BE2C (cell line): ENCODE results near the gene DMAC2.

Experiments
- DNase-seq: peaks from one replicate; pipeline ENCODE4 v3.0.0-alpha.2; 2020
- H3K27me3 ChIP-seq: fragments of 250-450 bp; sonication (Bioruptor Pico); 2 replicates; pipeline ENCODE4 v1.5.1; 2020; ENCODE audit warnings: mild to moderate bottlenecking
- H3K36me3 ChIP-seq: fragments of 250-450 bp; sonication (Bioruptor Pico); 2 replicates; pipeline ENCODE4 v1.5.1; 2020; ENCODE audit warnings: mild to moderate bottlenecking
- H3K4me1 ChIP-seq: fragments of 250-450 bp; sonication (Bioruptor Pico); 2 replicates; pipeline ENCODE4 v1.5.1; 2020
- H3K4me3 ChIP-seq: 2 replicates; pipeline ENCODE4 v1.5.1; 2011; ENCODE audit warnings: low read depth, low read length
- H3K9me3 ChIP-seq: fragments of 250-450 bp; sonication (Bioruptor Pico); 2 replicates; pipeline ENCODE4 v1.5.1; 2020
- TF ChIP-seq, protein P1 (sequence below): IDR thresholded peaks from 2 replicates; pipeline ENCODE4 v1.5.1; 2012; ENCODE audit warnings: mild to moderate bottlenecking, low read depth, low read length

The DMAC2 gene

GRCh38 chr19:41443813-41444455 lies 4.2 kb upstream of the DMAC2 start:
- TF ChIP-seq, protein P1, sequence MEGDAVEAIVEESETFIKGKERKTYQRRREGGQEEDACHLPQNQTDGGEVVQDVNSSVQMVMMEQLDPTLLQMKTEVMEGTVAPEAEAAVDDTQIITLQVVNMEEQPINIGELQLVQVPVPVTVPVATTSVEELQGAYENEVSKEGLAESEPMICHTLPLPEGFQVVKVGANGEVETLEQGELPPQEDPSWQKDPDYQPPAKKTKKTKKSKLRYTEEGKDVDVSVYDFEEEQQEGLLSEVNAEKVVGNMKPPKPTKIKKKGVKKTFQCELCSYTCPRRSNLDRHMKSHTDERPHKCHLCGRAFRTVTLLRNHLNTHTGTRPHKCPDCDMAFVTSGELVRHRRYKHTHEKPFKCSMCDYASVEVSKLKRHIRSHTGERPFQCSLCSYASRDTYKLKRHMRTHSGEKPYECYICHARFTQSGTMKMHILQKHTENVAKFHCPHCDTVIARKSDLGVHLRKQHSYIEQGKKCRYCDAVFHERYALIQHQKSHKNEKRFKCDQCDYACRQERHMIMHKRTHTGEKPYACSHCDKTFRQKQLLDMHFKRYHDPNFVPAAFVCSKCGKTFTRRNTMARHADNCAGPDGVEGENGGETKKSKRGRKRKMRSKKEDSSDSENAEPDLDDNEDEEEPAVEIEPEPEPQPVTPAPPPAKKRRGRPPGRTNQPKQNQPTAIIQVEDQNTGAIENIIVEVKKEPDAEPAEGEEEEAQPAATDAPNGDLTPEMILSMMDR = no peak
- no peak overlapping the region for H3K4me3 ChIP-seq
- no peaks in the 10 kb centered on the region for H3K9me3 ChIP-seq
- H3K27me3 ChIP-seq = peaks cover 26% of the 10 kb centered on the region
- H3K36me3 ChIP-seq = no peaks in the 10 kb centered on the region
- no peaks in the 10 kb centered on the region for H3K4me1 ChIP-seq
- no peak for DNase-seq

DNA sequence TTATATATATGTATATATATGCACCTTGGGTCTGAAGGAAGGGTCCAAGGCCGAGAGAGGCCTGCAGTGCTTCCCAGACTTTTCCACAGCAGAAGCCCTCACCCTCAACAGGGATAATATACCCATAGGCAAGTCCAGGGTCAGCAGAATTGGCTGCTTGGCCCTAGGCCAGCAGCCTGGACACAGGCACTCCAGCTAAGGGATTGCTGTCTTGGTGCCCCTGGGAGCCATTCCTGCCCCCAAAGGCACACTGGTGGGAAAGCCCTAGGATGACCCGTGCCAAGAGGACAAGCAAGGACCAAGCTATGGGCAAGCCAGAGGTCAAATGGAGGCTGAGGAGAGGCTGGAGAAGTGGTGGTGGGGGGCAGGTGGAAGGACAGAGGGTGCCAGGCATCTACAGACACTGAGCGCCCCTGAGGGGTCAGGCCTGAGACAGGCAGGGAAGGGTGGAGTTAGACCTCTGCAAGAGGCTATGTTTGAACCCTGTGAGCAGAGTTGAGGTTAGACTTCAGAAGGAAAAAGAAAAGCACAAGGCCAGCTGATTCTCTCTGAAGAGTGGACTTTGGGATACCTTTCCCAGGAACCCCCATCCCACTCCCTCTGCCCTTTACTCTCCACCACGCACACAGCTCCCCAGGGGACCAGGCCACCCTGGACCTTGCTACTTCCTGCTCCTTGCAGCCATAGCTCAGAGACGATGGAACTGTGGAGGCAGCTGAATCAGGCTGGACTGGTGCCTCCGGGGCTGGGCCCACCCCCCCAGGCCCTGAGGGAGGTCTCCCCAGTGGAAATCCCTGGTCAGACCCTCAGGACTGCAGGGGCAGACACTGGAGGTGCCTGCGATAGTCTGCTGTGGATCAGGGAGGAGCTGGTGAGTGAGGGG lies 3.0 kb upstream of the DMAC2 start, which contains the start of gene ERICH4:
ERICH4 (plus strand) TSS at position 684 of the 883 bp plus-strand sequence; CDS start at position 698, 14 bp downstream.
- H3K4me1 ChIP-seq = no peaks in the 10 kb centered on the region
- TF ChIP-seq, protein P1 = no peak
- peaks cover 4% of the 10 kb centered on the region; the same call in 1 of the 2 replicates for H3K36me3 ChIP-seq
- H3K9me3 ChIP-seq = no peaks in the 10 kb centered on the region
- H3K4me3 ChIP-seq = no peak within 1 kb of the TSS
- H3K27me3 ChIP-seq = peaks cover 25% of the 10 kb centered on the region
- no peak for DNase-seq

DNA sequence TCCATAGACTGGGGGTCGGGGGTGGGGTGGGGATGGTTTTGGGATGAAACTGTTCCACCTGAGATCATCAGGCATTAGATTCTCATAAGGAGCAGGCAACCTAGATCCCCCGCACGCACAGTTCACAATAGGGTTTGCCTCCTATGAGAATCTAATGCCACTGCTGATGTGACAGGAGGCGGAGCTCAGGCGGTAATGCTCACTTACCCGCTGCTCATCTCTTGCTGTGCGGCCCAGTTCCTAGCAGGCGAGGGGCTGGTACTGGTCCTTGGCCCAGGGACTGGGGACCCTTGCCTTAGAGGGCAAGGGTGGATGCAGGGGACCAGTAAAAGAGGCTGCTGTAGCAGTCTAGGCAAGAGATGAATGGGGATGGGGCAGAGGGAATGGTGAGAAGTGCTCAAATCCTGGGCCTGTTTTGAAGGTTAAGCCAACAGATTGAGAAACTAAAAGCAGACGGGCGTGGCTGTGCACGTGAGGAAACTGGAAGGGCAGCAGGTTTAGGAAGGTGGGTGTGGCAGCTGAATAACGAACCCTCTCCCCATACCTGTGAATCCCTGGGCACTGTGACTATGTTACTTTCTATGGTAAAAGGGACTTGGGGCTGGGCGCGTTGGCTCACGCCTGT lies 1.7 kb upstream of the DMAC2 start:
- TF ChIP-seq, protein P1 = no peak
- H3K9me3 ChIP-seq = no peaks in the 10 kb centered on the region
- no peak for DNase-seq
- H3K27me3 ChIP-seq = peaks cover 16% of the 10 kb centered on the region
- H3K4me3 ChIP-seq = no peak overlapping the region
- H3K4me1 ChIP-seq = no peaks in the 10 kb centered on the region
- peaks cover 4% of the 10 kb centered on the region for H3K36me3 ChIP-seq

GRCh38 chr19:41437944-41438574 lies 1.7 kb downstream of the DMAC2 start:
- Histone ChIP-seq H3K27me3 (no peaks in the 10 kb centered on the region), H3K9me3 (no peaks in the 10 kb centered on the region), H3K36me3 (peaks cover 10% of the 10 kb centered on the region), H3K4me3 (no peak overlapping the region), H3K4me1 (no peaks in the 10 kb centered on the region)
- DNase-seq = no peak
- TF ChIP-seq, protein P1 = no peak

GRCh38 chr19:41436674-41436951 lies 3.1 kb downstream of the DMAC2 start:
- TF ChIP-seq, protein P1 = no peak

More at GRCh38 chr19:41436674-41436951, 3.1 kb downstream of the DMAC2 start:
- H3K36me3 ChIP-seq = peaks cover 20% of the 10 kb centered on the region
- no peak overlapping the region for H3K4me3 ChIP-seq
- no peaks in the 10 kb centered on the region for H3K27me3 ChIP-seq
- DNase-seq = no peak
- H3K4me1 ChIP-seq = no peaks in the 10 kb centered on the region
- H3K9me3 ChIP-seq = no peaks in the 10 kb centered on the region
